Tibial nerve (tissue), 4 donors: ENCODE results near the gene GRID1.
"Not testable (repeated sequence)": the region's sequence is repeated elsewhere in the genome, so short reads cannot be mapped to it uniquely, and the experiment has no call there.

ENCODE experiments used
- EP300 ChIP-seq, 2 donors: sonication (generic); formaldehyde crosslinking; IDR thresholded peaks; one replicate each; pipeline ENCODE4 v1.6.1; 2017; ENCODE audit warnings: antibody characterized with exemption in 2 of 2, mild to moderate bottlenecking in 1 of 2
- POLR2A ChIP-seq, 2 donors: fragments of 450-650 bp; IDR thresholded peaks; one replicate each; pipeline ENCODE4 v1.6.1; 2017; ENCODE audit warnings: antibody characterized with exemption in 2 of 2, mild to moderate bottlenecking in 2 of 2, moderate library complexity in 2 of 2
- TF ChIP-seq, protein P1 (sequence below), 5 experiments: fragments of 200-600 bp in 3 of 5; fragments of 450-650 bp in 2 of 5; sonication (generic) in 3 of 5; IDR thresholded peaks; one replicate each; pipeline ENCODE4 v1.5.1; 2016 to 2019; ENCODE audit warnings: antibody characterized with exemption in 5 of 5, mild to moderate bottlenecking in 3 of 5, moderate library complexity in 2 of 5

GRCh38 chr10:85929993-85930392 lies 436.6 kb downstream of the GRID1 start:
- TF ChIP-seq, protein P1, sequence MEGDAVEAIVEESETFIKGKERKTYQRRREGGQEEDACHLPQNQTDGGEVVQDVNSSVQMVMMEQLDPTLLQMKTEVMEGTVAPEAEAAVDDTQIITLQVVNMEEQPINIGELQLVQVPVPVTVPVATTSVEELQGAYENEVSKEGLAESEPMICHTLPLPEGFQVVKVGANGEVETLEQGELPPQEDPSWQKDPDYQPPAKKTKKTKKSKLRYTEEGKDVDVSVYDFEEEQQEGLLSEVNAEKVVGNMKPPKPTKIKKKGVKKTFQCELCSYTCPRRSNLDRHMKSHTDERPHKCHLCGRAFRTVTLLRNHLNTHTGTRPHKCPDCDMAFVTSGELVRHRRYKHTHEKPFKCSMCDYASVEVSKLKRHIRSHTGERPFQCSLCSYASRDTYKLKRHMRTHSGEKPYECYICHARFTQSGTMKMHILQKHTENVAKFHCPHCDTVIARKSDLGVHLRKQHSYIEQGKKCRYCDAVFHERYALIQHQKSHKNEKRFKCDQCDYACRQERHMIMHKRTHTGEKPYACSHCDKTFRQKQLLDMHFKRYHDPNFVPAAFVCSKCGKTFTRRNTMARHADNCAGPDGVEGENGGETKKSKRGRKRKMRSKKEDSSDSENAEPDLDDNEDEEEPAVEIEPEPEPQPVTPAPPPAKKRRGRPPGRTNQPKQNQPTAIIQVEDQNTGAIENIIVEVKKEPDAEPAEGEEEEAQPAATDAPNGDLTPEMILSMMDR (IDR thresholded peaks at IDR 0.05) = not testable (repeated sequence)
- TF ChIP-seq POLR2A, EP300 (IDR thresholded peaks at IDR 0.05): not testable (repeated sequence)
